ENCODE data around the gene NFASC.

DNA sequence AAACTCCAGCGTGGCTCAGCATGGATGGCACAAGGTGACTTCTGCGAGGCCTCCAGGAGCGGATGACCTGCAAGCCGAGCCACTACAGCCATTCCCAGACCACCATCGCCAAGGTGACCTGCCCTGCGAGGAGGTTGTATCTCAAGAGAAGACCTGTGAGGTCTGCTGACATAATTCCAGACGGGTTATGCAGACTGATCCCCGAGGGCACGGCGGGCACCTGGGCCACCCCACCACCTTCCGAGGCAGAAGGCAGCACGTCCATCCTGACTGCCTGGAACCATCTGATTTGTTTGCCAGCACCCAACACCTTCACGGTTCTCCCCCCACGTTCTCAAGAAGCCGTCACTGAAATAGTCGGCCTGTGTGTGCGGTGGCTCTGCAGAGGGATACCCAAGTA is 115.5 kb downstream of the NFASC start:
- no peak for TF ChIP-seq CTCF (IDR thresholded peaks at IDR 0.05)
- no peak for TF ChIP-seq POLR2A (IDR thresholded peaks at IDR 0.05)

Measured in testis (tissue), 2 donors.